Stimulated activated CD8-positive, alpha-beta memory T cell treated with anti-CD3 and anti-CD28 coated beads, Interleukin-12 subunit alpha, Interleukin-12 subunit beta, amount 100 ng/mL, for 1 hour (primary cell): ENCODE measurements around the gene KDM4C.

ENCODE experiments used
- DNase-seq: peaks from one replicate; pipeline ENCODE4 v3.0.0-alpha.2; 2020; ENCODE audit warnings: low read depth

The KDM4C gene

DNA sequence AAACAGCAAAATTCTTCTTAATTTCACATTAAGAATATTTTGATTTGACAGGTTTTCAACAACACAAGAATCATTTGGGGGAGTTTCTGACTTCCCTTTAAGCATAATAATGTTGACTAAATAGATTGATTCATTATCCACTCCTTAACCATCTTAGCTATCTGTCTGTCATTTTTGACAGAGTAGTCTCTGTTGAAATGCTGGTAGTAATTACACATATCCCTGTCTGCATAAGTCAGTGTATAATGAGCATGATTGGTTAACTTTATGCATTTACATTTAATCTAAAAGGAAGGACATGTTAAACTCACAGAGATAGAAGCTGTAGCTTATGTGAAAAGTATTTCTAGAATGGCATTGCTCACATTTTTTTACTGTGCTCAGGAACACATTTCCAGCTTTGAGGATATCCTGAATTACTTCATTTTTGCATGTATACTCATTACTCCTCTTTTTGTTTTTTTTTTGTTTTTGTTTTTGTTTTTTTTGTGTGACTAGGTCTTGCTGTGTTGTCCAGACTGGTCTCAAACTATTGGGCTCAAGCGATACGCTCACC, 385.9 kb downstream of the KDM4C start:
- no peak for DNase-seq

GRCh38 chr9:7144265-7145046, 386.7 kb downstream of the KDM4C start:
- no peak for DNase-seq

GRCh38 chr9:7145361-7146069, 387.7 kb downstream of the KDM4C start:
- no peak for DNase-seq

GRCh38 chr9:7146582-7146981, 388.8 kb downstream of the KDM4C start:
- DNase-seq, result no peak

GRCh38 chr9:7147121-7148090, 389.6 kb downstream of the KDM4C start:
- no peak for DNase-seq

- DNase-seq, result no peak
Measured at GRCh38 chr9:7148243-7148765, 390.5 kb downstream of the KDM4C start.

- DNase-seq, result no peak
Measured at GRCh38 chr9:7149258-7149657, 391.5 kb downstream of the KDM4C start.

DNA sequence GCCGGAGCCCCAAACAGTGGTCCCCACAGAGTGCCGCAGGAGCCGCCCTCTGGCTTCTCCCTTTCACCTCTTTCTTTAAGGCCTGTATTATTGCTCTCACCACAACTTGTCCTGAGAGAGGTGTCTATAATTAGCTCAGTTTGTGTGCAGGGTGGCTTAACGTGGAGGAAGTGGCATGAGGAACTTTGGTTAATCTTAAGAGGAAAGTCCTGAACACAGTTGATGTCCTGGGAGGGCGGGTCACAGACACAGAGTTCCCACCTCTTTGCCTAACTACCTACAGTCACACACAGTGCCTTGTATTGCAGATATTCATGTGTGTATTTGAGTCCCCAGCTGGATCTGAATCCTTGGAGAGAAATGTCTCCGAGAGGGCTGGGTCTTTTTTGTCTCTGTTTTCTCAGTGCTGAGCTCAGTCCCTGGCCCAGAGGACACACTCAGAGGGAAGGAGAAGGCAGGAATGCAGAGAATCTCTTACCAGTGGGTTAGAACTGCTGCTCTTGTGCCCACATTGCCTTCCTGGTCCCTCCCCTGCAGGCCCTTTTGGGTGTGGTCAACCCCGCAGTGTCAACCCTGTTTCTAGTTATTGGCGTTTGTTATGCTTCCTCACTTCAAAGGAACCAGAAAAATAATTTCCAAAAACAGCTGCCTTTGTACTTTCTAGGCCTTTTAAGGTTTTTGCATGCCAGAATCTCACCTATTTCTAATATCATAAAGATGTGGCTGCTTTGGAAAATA, 392.5 kb downstream of the KDM4C start:
- DNase-seq, result no peak

GRCh38 chr9:7153134-7153533, 395.4 kb downstream of the KDM4C start:
- no peak for DNase-seq

GRCh38 chr9:7153566-7153965, 395.8 kb downstream of the KDM4C start:
- DNase-seq, result no peak

DNA sequence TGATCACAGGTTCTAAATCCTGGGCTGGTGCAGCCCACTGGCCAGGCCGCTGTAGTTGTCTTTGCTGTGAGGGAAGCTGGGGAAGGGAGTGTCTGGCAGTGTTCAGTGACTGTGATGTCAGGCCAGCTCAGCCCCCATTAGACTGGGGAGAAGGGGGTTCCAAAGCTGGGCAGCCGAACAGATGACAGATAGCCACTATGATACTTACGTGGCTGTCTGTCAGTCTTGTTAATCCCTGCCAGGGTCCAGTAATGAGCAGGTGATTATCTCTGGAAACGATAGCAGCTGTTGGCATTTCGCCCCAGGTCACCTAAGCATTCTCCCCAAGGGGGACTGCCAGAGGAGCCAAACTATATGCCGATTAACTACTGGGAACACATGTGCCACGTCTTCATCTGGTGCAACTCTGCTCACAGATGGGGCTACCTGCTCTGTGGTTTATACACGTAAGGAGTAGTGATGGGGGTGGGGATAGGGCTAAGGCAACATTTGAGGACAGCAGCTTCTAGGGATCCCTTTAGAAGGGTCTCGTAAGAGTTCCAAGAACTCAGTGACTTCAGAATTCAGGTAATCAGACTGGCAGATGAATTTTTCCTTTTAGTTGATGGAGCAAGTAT, 396.3 kb downstream of the KDM4C start:
- DNase-seq, result no peak

- no peak for DNase-seq
Measured at GRCh38 chr9:7154650-7155049, 396.9 kb downstream of the KDM4C start.

DNA sequence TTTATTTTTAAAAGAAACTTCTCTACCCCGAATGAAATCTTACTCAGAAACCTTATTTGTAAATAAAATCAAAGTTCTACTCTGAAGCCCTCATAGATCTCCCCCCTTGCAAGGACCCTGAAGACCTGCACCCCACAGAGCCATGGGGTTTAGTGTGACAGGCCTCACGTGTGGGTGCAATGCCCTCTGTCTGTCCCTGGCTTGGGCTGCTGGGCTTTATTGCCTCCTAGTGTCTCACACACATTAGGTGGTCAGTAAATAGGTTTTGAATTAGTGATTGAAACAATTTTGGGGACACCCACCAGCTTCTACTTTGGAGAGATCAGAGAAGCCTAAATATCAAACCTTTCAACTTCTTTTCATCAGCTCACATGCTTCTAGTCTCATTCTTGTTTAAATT, 403.7 kb downstream of the KDM4C start:
- no peak for DNase-seq

- no peak for DNase-seq
Measured at GRCh38 chr9:7163932-7164331, 406.2 kb downstream of the KDM4C start.

DNA sequence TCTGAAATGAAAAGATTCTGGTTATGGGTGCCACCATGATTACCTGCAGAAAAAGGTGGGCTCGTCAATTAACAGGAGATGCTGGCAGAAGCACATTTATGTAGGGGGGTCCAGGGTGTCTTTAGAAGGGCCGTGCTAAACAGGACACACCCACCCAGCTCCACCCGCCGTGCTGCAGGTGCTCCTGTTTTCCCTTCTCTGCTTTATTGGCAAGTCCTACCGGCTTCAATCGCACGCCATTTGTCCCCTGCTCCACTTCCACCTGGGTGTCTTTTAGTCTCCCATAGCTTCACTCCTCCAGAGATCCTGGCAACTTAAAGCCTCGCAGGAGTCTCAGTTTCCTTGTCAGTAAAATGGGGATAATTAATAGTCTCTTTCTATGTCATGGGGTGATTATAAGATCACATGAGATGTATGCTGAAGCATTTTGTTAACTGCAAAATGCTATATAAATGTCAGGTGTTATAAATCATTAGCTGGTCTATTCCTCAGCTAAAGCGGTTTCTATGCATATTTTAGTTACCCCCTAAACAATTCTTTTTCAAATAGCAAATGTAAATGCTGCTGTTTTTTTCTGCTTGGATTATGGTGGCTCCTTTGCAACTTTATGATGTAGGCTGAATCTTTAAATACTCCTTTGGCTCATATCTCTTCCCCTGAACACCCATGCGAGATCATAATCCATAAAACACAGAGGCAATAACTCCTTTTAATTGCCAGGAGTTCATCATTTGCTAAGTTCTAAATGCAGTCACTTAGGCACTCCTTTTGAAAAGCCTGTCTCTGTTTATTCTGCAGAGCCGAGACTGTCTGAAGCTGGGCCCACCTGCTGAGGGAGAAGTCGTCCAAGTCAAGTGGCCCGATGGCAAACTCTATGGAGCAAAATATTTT, 406.9 kb downstream of the KDM4C start:
- no peak for DNase-seq

GRCh38 chr9:7165331-7165975, 407.7 kb downstream of the KDM4C start:
- DNase-seq, result no peak

- DNase-seq, result no peak
Measured at GRCh38 chr9:7166074-7166473, 408.3 kb downstream of the KDM4C start.

DNA sequence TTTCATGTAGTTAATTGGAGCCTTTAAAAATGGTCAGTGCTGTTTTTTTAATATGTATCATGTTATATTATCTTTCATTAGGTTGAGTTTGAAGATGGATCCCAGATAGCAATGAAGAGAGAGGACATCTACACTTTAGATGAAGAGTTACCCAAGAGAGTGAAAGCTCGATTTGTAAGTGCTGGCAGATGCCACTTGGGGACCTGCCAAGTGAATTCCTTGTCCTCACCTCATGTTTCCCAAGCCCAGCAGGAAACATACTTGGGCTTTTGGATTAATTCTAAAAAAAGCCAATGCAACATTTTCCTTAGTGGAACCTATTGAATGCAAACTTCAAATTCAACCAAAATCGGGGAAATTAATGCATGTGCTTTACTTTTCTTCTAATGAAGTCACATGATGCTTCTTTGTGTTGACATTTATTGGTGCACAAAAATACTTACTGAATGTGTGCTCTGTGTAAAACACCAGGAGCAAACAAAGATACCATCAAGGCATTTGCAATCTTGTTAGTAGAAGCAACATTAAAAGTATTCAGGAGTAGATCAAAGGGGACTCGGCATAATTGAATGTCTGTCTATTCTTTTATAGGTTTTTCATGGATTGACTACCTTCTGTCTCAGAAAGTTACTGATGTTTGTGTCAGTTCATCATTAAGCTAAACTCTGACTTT, 412.1 kb downstream of the KDM4C start:
- DNase-seq, result no peak
